ENCODE measurements around the gene AFF3. TPM values are rescaled to one million over a fixed set of nuclear protein-coding genes. Genes with fewer than 3 reads are reported as not detected.

Gene AFF3
- total RNA-seq, 3 donors from 2014 or later: 4.2 to 56.6 (median 5.2) TPM

GRCh38 chr2:99635710-99636109 lies 506.7 kb downstream of the AFF3 start:
- intact Hi-C loops (cut with DNase I, micrococcal nuclease): no loop called here
- no peak for DNase-seq
- no peak overlapping the region for H3K4me3 ChIP-seq
- H3K9me3 ChIP-seq: no peaks in the 10 kb centered on the region
- no peak for TF ChIP-seq CTCF (IDR thresholded peaks at IDR 0.05)
- ATAC-seq: no peak
- H3K4me1 ChIP-seq (ENCODE audit: low read depth): no peaks in the 10 kb centered on the region
- no peaks in the 10 kb centered on the region for H3K36me3 ChIP-seq (ENCODE audit: low read depth)

GRCh38 chr2:99634234-99634633 lies 508.2 kb downstream of the AFF3 start:
- Histone ChIP-seq H3K9me3 (no peaks in the 10 kb centered on the region), H3K4me1 (ENCODE audit: low read depth) (no peaks in the 10 kb centered on the region), H3K4me3 (no peak overlapping the region), H3K36me3 (ENCODE audit: low read depth) (no peaks in the 10 kb centered on the region)
- DNase-seq: no peak
- intact Hi-C loops (cut with DNase I, micrococcal nuclease): no loop called here
- no peak for ATAC-seq
- no peak for TF ChIP-seq CTCF (IDR thresholded peaks at IDR 0.05)

GRCh38 chr2:99631700-99632099 lies 510.7 kb downstream of the AFF3 start:
- intact Hi-C loops (cut with DNase I, micrococcal nuclease): no loop called here
- Histone ChIP-seq H3K4me3 (no peak overlapping the region), H3K36me3 (ENCODE audit: low read depth) (no peaks in the 10 kb centered on the region), H3K9me3 (no peaks in the 10 kb centered on the region), H3K4me1 (ENCODE audit: low read depth) (no peaks in the 10 kb centered on the region)
- TF ChIP-seq CTCF (IDR thresholded peaks at IDR 0.05): no peak
- DNase-seq: no peak
- no peak for ATAC-seq

- no peaks in the 10 kb centered on the region for H3K9me3 ChIP-seq
- intact Hi-C loops (cut with DNase I, micrococcal nuclease): no loop called here
These were observed 513.1 kb downstream of the AFF3 start for GRCh38 chr2:99629320-99629719.

GRCh38 chr2:99626158-99626557 lies 516.2 kb downstream of the AFF3 start:
- no peak for DNase-seq

More at GRCh38 chr2:99629320-99629719, 513.1 kb downstream of the AFF3 start:
- no peak for DNase-seq
- no peak overlapping the region for H3K4me3 ChIP-seq
- TF ChIP-seq CTCF (IDR thresholded peaks at IDR 0.05): no peak
- no peaks in the 10 kb centered on the region for H3K4me1 ChIP-seq (ENCODE audit: low read depth)
- H3K36me3 ChIP-seq (ENCODE audit: low read depth): no peaks in the 10 kb centered on the region
- ATAC-seq: no peak

More at GRCh38 chr2:99626158-99626557, 516.2 kb downstream of the AFF3 start:
- Histone ChIP-seq H3K4me3 (no peak overlapping the region), H3K4me1 (ENCODE audit: low read depth) (no peaks in the 10 kb centered on the region), H3K36me3 (ENCODE audit: low read depth) (no peaks in the 10 kb centered on the region), H3K9me3 (no peaks in the 10 kb centered on the region)
- no peak for ATAC-seq
- intact Hi-C loops (cut with DNase I, micrococcal nuclease): no loop called here
- TF ChIP-seq CTCF (IDR thresholded peaks at IDR 0.05): no peak
